Thyroid gland (tissue), 4 donors: ENCODE results near the gene LTBP3. TPM values are rescaled to one million over a fixed set of nuclear protein-coding genes. Genes with fewer than 3 reads are reported as not detected.

ENCODE experiments used
- DNase-seq, 2 donors: peaks; one replicate each; pipeline ENCODE4 v3.0.0-alpha.2; 2019
- H3K27ac ChIP-seq, 3 donors: fragments of 200-600 bp; sonication (generic); 1 replicate in 2 of 3; 2 replicates in 1 of 3; pipeline ENCODE4 v1.5.1; 2016 to 2019; ENCODE audit warnings: mild to moderate bottlenecking in 1 of 3, moderate library complexity in 1 of 3
- H3K27me3 ChIP-seq: fragments of 200-600 bp; sonication (generic); one replicate; pipeline ENCODE4 v1.5.1; 2019
- H3K36me3 ChIP-seq, 2 donors: fragments of 200-600 bp; sonication (generic); one replicate each; pipeline ENCODE4 v1.5.1; 2016 to 2019
- H3K4me1 ChIP-seq, 2 donors: fragments of 200-600 bp; sonication (generic); one replicate each; pipeline ENCODE4 v1.5.1; 2017 to 2019
- H3K4me3 ChIP-seq, 3 donors: fragments of 200-600 bp; sonication (generic); replicated peaks in 1 of 3; 1 replicate in 2 of 3; 2 replicates in 1 of 3; pipeline ENCODE4 v1.5.1; 2016; ENCODE audit warnings: mild to moderate bottlenecking in 1 of 3
- H3K9me3 ChIP-seq: fragments of 200-600 bp; sonication (generic); one replicate; pipeline ENCODE4 v1.5.1; 2017
- CTCF ChIP-seq, 6 experiments: fragments of 200-600 bp in 3 of 6; fragments of 450-650 bp in 3 of 6; sonication (generic) in 3 of 6; IDR thresholded peaks; one replicate each; pipeline ENCODE4 v1.5.1; 2016 to 2019; ENCODE audit warnings: antibody characterized with exemption in 6 of 6, mild to moderate bottlenecking in 2 of 6, inconsistent platforms in 1 of 6, moderate library complexity in 1 of 6
- POLR2A ChIP-seq, 2 donors: fragments of 450-650 bp; IDR thresholded peaks; one replicate each; pipeline ENCODE4 v1.6.1; 2017; ENCODE audit warnings: antibody characterized with exemption in 2 of 2, mild to moderate bottlenecking in 2 of 2, moderate library complexity in 1 of 2
- WGBS, 2 donors: methylation state at CpG; one replicate each; pipeline ENCODE4 v1.1.5; 2017; 5-methylcytosine and 5-hydroxymethylcytosine counted together
- intact Hi-C: fragments of 100-400 bp; cut with DNase I; formaldehyde crosslinking; loops from one replicate; pipeline ENCODE4 v1.15.1; 2023
- total RNA-seq, 4 donors: library from RNA; depleted of rRNA; stranded (reverse); fragments of >200 nt; gene quantifications; one replicate each; pipeline ENCODE4 v1.2.3, GENCODE V29; 2016

The LTBP3 gene
- total RNA-seq, 4 donors from 2014 or later = 195 to 277 (median 222) TPM

- 61 to 67% methylated on average over 5 to 7 of the region's 8 CpGs for WGBS, 2 donors
- H3K9me3 ChIP-seq = no peaks in the 10 kb centered on the region
- intact Hi-C loops = no loop called here
- H3K27me3 ChIP-seq = no peaks in the 10 kb centered on the region
- H3K27ac ChIP-seq = no peak overlapping the region
- no peaks in the 10 kb centered on the region for H3K36me3 ChIP-seq
- no peak overlapping the region for H3K4me3 ChIP-seq
- H3K4me1 ChIP-seq = peaks cover 4 to 18% of the 10 kb centered on the region in 2 donors
- TF ChIP-seq CTCF (IDR thresholded peaks at IDR 0.05) (no peak), POLR2A (IDR thresholded peaks at IDR 0.05) (no peak)
- no peak for DNase-seq
These were observed 32.1 kb upstream of the LTBP3 start for GRCh38 chr11:65590240-65590738.

- Histone ChIP-seq H3K27ac (no peak overlapping the region), H3K9me3 (no peaks in the 10 kb centered on the region), H3K4me1 (peaks cover 4 to 21% of the 10 kb centered on the region in 2 donors), H3K27me3 (no peaks in the 10 kb centered on the region), H3K36me3 (no peaks in the 10 kb centered on the region), H3K4me3 (no peak overlapping the region)
- 64 to 84% methylated on average over 8 to 9 of the region's 9 CpGs for WGBS, 2 donors
- intact Hi-C loops = no loop called here
- no peak for TF ChIP-seq POLR2A (IDR thresholded peaks at IDR 0.05)
- TF ChIP-seq CTCF (IDR thresholded peaks at IDR 0.05) = no peak
- no peak for DNase-seq
These were observed 31.5 kb upstream of the LTBP3 start for GRCh38 chr11:65589444-65590239.

- Histone ChIP-seq H3K4me3 (no peak overlapping the region), H3K27me3 (no peaks in the 10 kb centered on the region), H3K36me3 (no peaks in the 10 kb centered on the region), H3K4me1 (peaks cover 4 to 23% of the 10 kb centered on the region in 2 donors), H3K9me3 (no peaks in the 10 kb centered on the region), H3K27ac (no peak overlapping the region)
- DNase-seq = peak; percentile 54 to 57
- TF ChIP-seq CTCF (IDR thresholded peaks at IDR 0.05) (peak in 5 of 6 experiments; percentile 28 to 52 (median 41)), POLR2A (IDR thresholded peaks at IDR 0.05) (no peak)
- WGBS, 2 donors = 54 to 71% methylated on average over 10 to 11 of the region's 13 CpGs
- intact Hi-C loops = no loop called here
These were observed 30.3 kb upstream of the LTBP3 start for GRCh38 chr11:65588199-65589054.

- intact Hi-C loops = no loop called here
- DNase-seq = no peak
- H3K4me3 ChIP-seq = no peak overlapping the region
- WGBS, 2 donors = 90 to 94% methylated on average over 1 to 2 of the region's 2 CpGs
- H3K27ac ChIP-seq = peak overlapping the region in 1 of 3 donors; percentile 30
- H3K4me1 ChIP-seq = peaks cover under 1 to 23% of the 10 kb centered on the region in 2 donors
- TF ChIP-seq CTCF (IDR thresholded peaks at IDR 0.05) (no peak), POLR2A (IDR thresholded peaks at IDR 0.05) (no peak)
- H3K36me3 ChIP-seq = no peaks in the 10 kb centered on the region
- no peaks in the 10 kb centered on the region for H3K9me3 ChIP-seq
- no peaks in the 10 kb centered on the region for H3K27me3 ChIP-seq
These were observed 28.5 kb upstream of the LTBP3 start for GRCh38 chr11:65586676-65587075.
